Activated CD4-positive, alpha-beta T cell treated with anti-CD3 and anti-CD28 coated beads for 36 hours (primary cell): ENCODE measurements around the gene KRT83. TPM values are rescaled to one million over a fixed set of nuclear protein-coding genes. Genes with fewer than 3 reads are reported as not detected.

Source experiments
- ATAC-seq: fragments of 200-7000 bp; cut with Tn5 transposase; one replicate; pipeline ENCODE4 v1.10.0; 2021; ENCODE audit warnings: mild to moderate bottlenecking, moderate library complexity
- CTCF ChIA-PET: fragments of 350-600 bp; sonication (Branson Sonifier 250); formaldehyde crosslinking; loops from one replicate; lab custom pipeline; 2021; ENCODE audit warnings: antibody characterized with exemption; lab: Charles Lee
- POLR2A ChIA-PET: fragments of 350-600 bp; sonication (Branson Sonifier 250); formaldehyde crosslinking; loops from one replicate; lab custom pipeline; 2021; ENCODE audit warnings: antibody characterized with exemption, inconsistent platforms; lab: Charles Lee
- DNase-seq: peaks from one replicate; pipeline ENCODE4 v3.0.0-alpha.2; 2020
- H3K27ac Mint-ChIP-seq: one replicate; pipeline ENCODE4 v1.8.0; 2021; ENCODE audit warnings: mixed read lengths
- H3K27me3 Mint-ChIP-seq: one replicate; pipeline ENCODE4 v1.8.0; 2021; ENCODE audit warnings: mixed read lengths
- H3K36me3 Mint-ChIP-seq: one replicate; pipeline ENCODE4 v1.8.0; 2021; ENCODE audit warnings: low read depth, mixed read lengths
- H3K4me1 Mint-ChIP-seq: one replicate; pipeline ENCODE4 v1.8.0; 2021; ENCODE audit warnings: mixed read lengths
- H3K4me3 Mint-ChIP-seq: one replicate; pipeline ENCODE4 v1.8.0; 2021; ENCODE audit warnings: mild to moderate bottlenecking, moderate library complexity, mixed read lengths
- H3K9me3 Mint-ChIP-seq: one replicate; pipeline ENCODE4 v1.8.0; 2021; ENCODE audit warnings: low read depth, mixed read lengths
- intact Hi-C, 2 experiments: fragments of 100-400 bp; cut with DNase I in 1 of 2; cut with micrococcal nuclease in 1 of 2; formaldehyde crosslinking; loops; one replicate each; pipeline versions ENCODE4 v1.14.2 to v1.15.1; 2022 to 2024; cut with DNase I, micrococcal nuclease
- total RNA-seq, 2 experiments: library from RNA; stranded (reverse); gene quantifications; one replicate each; pipeline ENCODE4 v1.2.3, GENCODE V29; 2021

KRT83 gene
- total RNA-seq, 2 experiments from 2014 or later = not detected

- Mint-ChIP-seq H3K27ac (no peak overlapping the region), H3K4me1 (no peaks in the 10 kb centered on the region), H3K4me3 (no peak overlapping the region), H3K36me3 (no peaks in the 10 kb centered on the region), H3K9me3 (no peaks in the 10 kb centered on the region), H3K27me3 (peaks cover 11% of the 10 kb centered on the region)
- ATAC-seq = no peak
- ChIA-PET CTCF (interaction anchor here (0.5 to 1.4 kb wide), 4 partner anchors 9 to 126 kb away, joined by 3 to 4 read pairs (median 4); no protein-coding TSS in a partner anchor), POLR2A (no interaction called here)
- intact Hi-C loops = loop anchor here in 1 of 2 experiments (5.0 kb wide), 1 partner anchor 33 kb away; no protein-coding TSS in a partner anchor
- no peak for DNase-seq
Measured at GRCh38 chr12:52284562-52285171, 36.5 kb downstream of the KRT83 start.

DNA sequence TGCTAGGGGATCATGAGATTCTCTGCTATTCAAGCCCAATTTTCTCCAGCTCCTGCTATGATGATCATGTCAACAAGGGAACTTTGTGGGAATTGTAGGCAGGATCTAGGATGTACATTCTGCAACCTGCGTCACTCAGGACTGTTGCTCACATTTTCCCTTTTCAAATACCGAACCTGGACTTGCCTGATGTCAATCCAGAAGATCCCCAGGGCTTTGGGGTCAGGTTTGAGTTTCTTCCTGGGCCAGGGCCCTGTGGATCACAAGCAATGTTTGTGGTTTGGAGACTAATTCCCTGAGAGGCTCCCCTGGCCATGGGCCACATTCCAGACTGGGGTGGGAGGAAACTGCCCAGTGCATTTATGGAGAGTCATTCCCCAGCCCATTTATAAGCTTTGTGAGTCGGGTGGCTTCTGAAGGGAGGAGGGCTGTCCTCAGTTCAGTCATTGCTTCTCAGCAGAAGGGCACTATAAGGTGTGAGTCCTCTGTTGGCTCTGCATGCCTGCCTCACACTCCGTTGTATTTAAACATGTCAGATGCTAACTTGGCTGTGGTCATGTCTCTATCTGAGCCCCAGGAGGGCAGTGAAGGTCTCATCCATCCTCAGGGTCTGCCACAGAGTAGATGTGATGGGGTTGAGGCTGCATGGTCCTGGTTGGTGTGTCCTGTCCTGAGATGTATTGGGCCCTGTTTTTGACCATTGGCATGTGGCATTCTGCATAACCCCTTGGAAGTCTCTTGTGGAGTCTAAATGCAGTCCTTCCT is 40.2 kb downstream of the KRT83 start:
- H3K27ac Mint-ChIP-seq = no peak overlapping the region

GRCh38 chr12:52280319-52280795 is 40.8 kb downstream of the KRT83 start:
- no peak overlapping the region for H3K27ac Mint-ChIP-seq
- H3K27me3 Mint-ChIP-seq = peaks cover 37% of the 10 kb centered on the region
- ChIA-PET CTCF (interaction anchor here (0.6 to 4.3 kb wide), 9 partner anchors 11 to 121 kb away, joined by 3 to 29 read pairs (median 4); no protein-coding TSS in a partner anchor), POLR2A (no interaction called here)
- no peaks in the 10 kb centered on the region for H3K9me3 Mint-ChIP-seq
- ATAC-seq = no peak
- DNase-seq = no peak
- no peaks in the 10 kb centered on the region for H3K36me3 Mint-ChIP-seq
- H3K4me3 Mint-ChIP-seq = no peak overlapping the region
- peaks cover 3% of the 10 kb centered on the region for H3K4me1 Mint-ChIP-seq
- intact Hi-C loops = loop anchor here in 1 of 2 experiments (5.0 kb wide), 1 partner anchor 37 kb away; no protein-coding TSS in a partner anchor

More for the DNA sequence above, 40.2 kb downstream of the KRT83 start:
- Mint-ChIP-seq H3K4me1 (peaks cover 3% of the 10 kb centered on the region), H3K9me3 (no peaks in the 10 kb centered on the region), H3K27me3 (peaks cover 35% of the 10 kb centered on the region), H3K4me3 (no peak overlapping the region), H3K36me3 (no peaks in the 10 kb centered on the region)
- CTCF ChIA-PET = interaction anchor here (0.6 to 4.3 kb wide), 5 partner anchors 11 to 59 kb away, joined by 3 to 29 read pairs (median 4); no protein-coding TSS in a partner anchor
- intact Hi-C loops = loop anchor here in 1 of 2 experiments (5.0 kb wide), 1 partner anchor 36 kb away; no protein-coding TSS in a partner anchor
- DNase-seq (no peak), ATAC-seq (no peak)
- POLR2A ChIA-PET = no interaction called here

GRCh38 chr12:52279422-52280318 is 41.5 kb downstream of the KRT83 start:
- intact Hi-C loops = loop anchor here (1.0 to 5.0 kb wide), 4 partner anchors 38 to 123 kb away; no protein-coding TSS in a partner anchor
- peaks cover 3% of the 10 kb centered on the region for H3K4me1 Mint-ChIP-seq
- no peaks in the 10 kb centered on the region for H3K9me3 Mint-ChIP-seq
- ChIA-PET POLR2A (no interaction called here), CTCF (interaction anchor here (0.6 to 4.3 kb wide), 46 partner anchors 10 to 818 kb away, joined by 3 to 29 read pairs (median 4); partner anchors contain the start of genes IGFBP6 and KRT6C)
- ATAC-seq = no peak
- H3K36me3 Mint-ChIP-seq = no peaks in the 10 kb centered on the region
- no peak for DNase-seq
- H3K27ac Mint-ChIP-seq = no peak overlapping the region
- peaks cover 41% of the 10 kb centered on the region for H3K27me3 Mint-ChIP-seq
- H3K4me3 Mint-ChIP-seq = no peak overlapping the region

- H3K27ac Mint-ChIP-seq = no peak overlapping the region
- no peaks in the 10 kb centered on the region for H3K9me3 Mint-ChIP-seq
- POLR2A ChIA-PET = no interaction called here
- CTCF ChIA-PET = interaction anchor here (0.6 to 4.3 kb wide), 45 partner anchors 9 to 819 kb away, joined by 3 to 29 read pairs (median 4); partner anchors contain the start of genes IGFBP6 and KRT6C
- peaks cover 48% of the 10 kb centered on the region for H3K27me3 Mint-ChIP-seq
- H3K4me1 Mint-ChIP-seq = peaks cover 3% of the 10 kb centered on the region
- ATAC-seq (peak; percentile 99), DNase-seq (peak; percentile 85)
- intact Hi-C loops = loop anchor here in 1 of 2 experiments (1.0 to 2.0 kb wide), 4 partner anchors 19 to 122 kb away; no protein-coding TSS in a partner anchor
- no peak overlapping the region for H3K4me3 Mint-ChIP-seq
- no peaks in the 10 kb centered on the region for H3K36me3 Mint-ChIP-seq
Measured at GRCh38 chr12:52278575-52279421, 42.4 kb downstream of the KRT83 start.

DNA sequence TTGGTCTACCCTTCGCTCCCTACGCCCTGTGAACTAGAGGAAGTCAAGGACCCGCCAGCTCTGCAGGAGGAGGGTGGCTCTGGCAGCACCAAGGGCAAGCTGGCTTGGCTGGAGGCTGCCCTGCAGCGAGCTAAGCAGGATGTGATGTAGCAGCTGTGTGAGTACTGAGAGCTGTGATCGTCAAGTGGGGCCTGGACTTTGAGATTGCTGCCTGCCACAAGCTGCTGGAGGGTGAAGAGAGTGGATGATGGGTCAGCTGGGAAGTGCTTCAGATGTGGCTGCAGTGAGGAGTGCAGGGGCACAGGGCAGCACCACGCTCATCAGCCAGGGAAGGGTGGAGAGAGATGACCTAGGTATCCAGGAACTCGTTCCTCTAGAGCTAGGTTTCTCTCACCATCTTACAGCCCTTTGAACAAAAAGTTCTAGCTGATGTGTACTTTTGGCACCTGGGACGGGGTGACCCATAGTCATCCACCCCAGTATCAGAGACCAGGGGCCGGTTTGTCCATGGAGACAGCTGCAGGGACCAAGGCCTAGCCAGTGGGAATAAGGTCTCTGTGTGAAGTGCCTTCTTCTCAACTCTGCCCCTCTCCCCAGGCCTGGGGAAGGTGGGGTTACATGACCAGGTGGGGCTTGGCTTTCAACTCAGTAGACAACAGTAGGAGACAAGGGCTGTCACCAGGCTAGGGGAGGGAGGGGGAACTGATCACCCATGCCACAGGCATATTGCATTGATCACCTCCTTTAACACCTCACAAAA is 43.5 kb downstream of the KRT83 start:
- ChIA-PET CTCF (interaction anchor here (0.5 to 4.3 kb wide), 16 partner anchors 8 to 602 kb away, joined by 3 to 29 read pairs (median 4); no protein-coding TSS in a partner anchor), POLR2A (no interaction called here)
- DNase-seq (no peak), ATAC-seq (no peak)
- no peaks in the 10 kb centered on the region for H3K36me3 Mint-ChIP-seq
- intact Hi-C loops = loop anchor here in 1 of 2 experiments (1.0 to 2.0 kb wide), 3 partner anchors 18 to 121 kb away; no protein-coding TSS in a partner anchor
- H3K4me3 Mint-ChIP-seq = no peak overlapping the region
- H3K9me3 Mint-ChIP-seq = no peaks in the 10 kb centered on the region
- H3K27me3 Mint-ChIP-seq = peaks cover 48% of the 10 kb centered on the region
- no peak overlapping the region for H3K27ac Mint-ChIP-seq
- H3K4me1 Mint-ChIP-seq = peaks cover 3% of the 10 kb centered on the region

DNA sequence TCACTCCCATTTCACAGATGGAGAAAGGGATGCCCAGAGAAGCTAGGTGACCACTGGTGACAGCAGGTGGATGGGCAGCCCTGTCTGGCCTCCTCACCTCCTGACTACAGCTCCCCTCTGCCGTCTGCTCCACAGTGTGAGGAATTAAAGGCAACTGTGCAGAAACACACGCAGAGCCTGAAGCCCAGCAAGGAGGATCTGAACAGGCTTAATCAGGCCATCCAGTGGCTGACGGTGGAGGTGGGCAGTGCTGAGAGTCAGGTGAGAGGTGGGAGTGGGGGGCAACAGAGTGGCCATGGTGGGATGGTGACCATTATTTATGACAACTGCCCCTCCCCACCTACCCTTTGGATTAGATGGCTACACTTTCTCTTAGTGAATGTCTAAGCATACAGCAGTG is 45.5 kb downstream of the KRT83 start:
- POLR2A ChIA-PET = no interaction called here
- intact Hi-C loops = no loop called here
- Mint-ChIP-seq H3K27ac (no peak overlapping the region), H3K4me3 (no peak overlapping the region), H3K9me3 (no peaks in the 10 kb centered on the region), H3K27me3 (peaks cover 49% of the 10 kb centered on the region), H3K4me1 (peaks cover 3% of the 10 kb centered on the region), H3K36me3 (no peaks in the 10 kb centered on the region)
- ATAC-seq (no peak), DNase-seq (no peak)
- CTCF ChIA-PET = interaction anchor here (0.6 to 1.4 kb wide), 4 partner anchors 9 to 37 kb away, joined by 3 to 5 read pairs (median 4); no protein-coding TSS in a partner anchor

GRCh38 chr12:52274521-52275120 is 46.6 kb downstream of the KRT83 start, which contains the start of gene KRT86:
Gene KRT86, plus strand, starts transcription at chr12:52274645. Its CDS starts 27,272 bp downstream, at chr12:52301917.
- intact Hi-C loops = no loop called here
- ChIA-PET CTCF (interaction anchor here (0.7 to 1.4 kb wide), 3 partner anchors 10 to 53 kb away, joined by 3 to 5 read pairs (median 4); no protein-coding TSS in a partner anchor), POLR2A (no interaction called here)
- ATAC-seq (no peak), DNase-seq (no peak)
- no peaks in the 10 kb centered on the region for H3K36me3 Mint-ChIP-seq
- no peak within 1 kb of the TSS for H3K4me3 Mint-ChIP-seq
- H3K27me3 Mint-ChIP-seq = peaks cover 49% of the 10 kb centered on the region
- H3K4me1 Mint-ChIP-seq = peaks cover 3% of the 10 kb centered on the region
- H3K27ac Mint-ChIP-seq = no peak within 1 kb of the TSS
- no peaks in the 10 kb centered on the region for H3K9me3 Mint-ChIP-seq

GRCh38 chr12:52271158-52271557 is 50.0 kb downstream of the KRT83 start:
- intact Hi-C loops = no loop called here
- DNase-seq (no peak), ATAC-seq (no peak)
- H3K36me3 Mint-ChIP-seq = no peaks in the 10 kb centered on the region
- H3K27ac Mint-ChIP-seq = no peak overlapping the region
- H3K27me3 Mint-ChIP-seq = peaks cover 30% of the 10 kb centered on the region
- H3K9me3 Mint-ChIP-seq = no peaks in the 10 kb centered on the region
- ChIA-PET CTCF (interaction anchor here (0.6 to 5.1 kb wide), 2 partner anchors 8 to 33 kb away, joined by 3 to 29 read pairs; no protein-coding TSS in a partner anchor), POLR2A (no interaction called here)
- H3K4me1 Mint-ChIP-seq = no peaks in the 10 kb centered on the region
- H3K4me3 Mint-ChIP-seq = no peak overlapping the region
